Measurements from ENCODE around the gene FOXG1.

The FOXG1 gene

GRCh38 chr14:28778138-28779117, 11.8 kb downstream of the FOXG1 start:
- ChIA-PET POLR2A (no interaction called here), CTCF (interaction anchor here (1.3 to 1.7 kb wide), 2 partner anchors 21 to 25 kb away, joined by 4 to 5 read pairs; no protein-coding TSS in a partner anchor)
- no peak for TF ChIP-seq CTCF (IDR thresholded peaks at IDR 0.05; ENCODE audit: insufficient read depth, low read length, missing control alignments)
- no peak for DNase-seq (ENCODE audit: low read depth, low spot score)
- H3K4me3 ChIP-seq (ENCODE audit: low read depth, low read length), result no peak overlapping the region

GRCh38 chr14:28779456-28779855, 12.9 kb downstream of the FOXG1 start:
- DNase-seq (ENCODE audit: low read depth, low spot score), result no peak
- H3K4me3 ChIP-seq (ENCODE audit: low read depth, low read length), result no peak overlapping the region
- ChIA-PET CTCF (interaction anchor here (1.3 to 1.7 kb wide), 2 partner anchors 22 to 26 kb away, joined by 4 to 5 read pairs; no protein-coding TSS in a partner anchor), POLR2A (no interaction called here)
- TF ChIP-seq CTCF (IDR thresholded peaks at IDR 0.05; ENCODE audit: insufficient read depth, low read length, missing control alignments), result no peak

GRCh38 chr14:28780843-28781820, 14.5 kb downstream of the FOXG1 start:
- ChIA-PET POLR2A (no interaction called here), CTCF (no interaction called here)
- no peak for TF ChIP-seq CTCF (IDR thresholded peaks at IDR 0.05; ENCODE audit: insufficient read depth, low read length, missing control alignments)

GRCh38 chr14:28782301-28782700, 15.7 kb downstream of the FOXG1 start:
- no peak for TF ChIP-seq CTCF (IDR thresholded peaks at IDR 0.05; ENCODE audit: insufficient read depth, low read length, missing control alignments)
- CTCF ChIA-PET, result no interaction called here
- POLR2A ChIA-PET, result no interaction called here
- no peak for DNase-seq (ENCODE audit: low read depth, low spot score)
- H3K4me3 ChIP-seq (ENCODE audit: low read depth, low read length), result no peak overlapping the region

More at GRCh38 chr14:28780843-28781820, 14.5 kb downstream of the FOXG1 start:
- DNase-seq (ENCODE audit: low read depth, low spot score), result no peak
- no peak overlapping the region for H3K4me3 ChIP-seq (ENCODE audit: low read depth, low read length)

- no peak overlapping the region for H3K4me3 ChIP-seq (ENCODE audit: low read depth, low read length)
- ChIA-PET POLR2A (interaction anchor here (0.6 kb wide), 1 partner anchor 17 kb away, joined by 3 read pairs; the partner anchor contains the start of gene FOXG1), CTCF (interaction anchor here (2.0 kb wide), 1 partner anchor 27 kb away, joined by 6 read pairs; no protein-coding TSS in a partner anchor)
- no peak for DNase-seq (ENCODE audit: low read depth, low spot score)
- TF ChIP-seq CTCF (IDR thresholded peaks at IDR 0.05; ENCODE audit: insufficient read depth, low read length, missing control alignments), result no peak
Observed at GRCh38 chr14:28783664-28784063, 17.1 kb downstream of the FOXG1 start.
